Measurements from ENCODE around the gene RNF167. TPM values are rescaled to one million over a fixed set of nuclear protein-coding genes. Genes with fewer than 3 reads are reported as not detected.

The RNF167 gene
- 27.3 TPM for polyA plus RNA-seq

DNA sequence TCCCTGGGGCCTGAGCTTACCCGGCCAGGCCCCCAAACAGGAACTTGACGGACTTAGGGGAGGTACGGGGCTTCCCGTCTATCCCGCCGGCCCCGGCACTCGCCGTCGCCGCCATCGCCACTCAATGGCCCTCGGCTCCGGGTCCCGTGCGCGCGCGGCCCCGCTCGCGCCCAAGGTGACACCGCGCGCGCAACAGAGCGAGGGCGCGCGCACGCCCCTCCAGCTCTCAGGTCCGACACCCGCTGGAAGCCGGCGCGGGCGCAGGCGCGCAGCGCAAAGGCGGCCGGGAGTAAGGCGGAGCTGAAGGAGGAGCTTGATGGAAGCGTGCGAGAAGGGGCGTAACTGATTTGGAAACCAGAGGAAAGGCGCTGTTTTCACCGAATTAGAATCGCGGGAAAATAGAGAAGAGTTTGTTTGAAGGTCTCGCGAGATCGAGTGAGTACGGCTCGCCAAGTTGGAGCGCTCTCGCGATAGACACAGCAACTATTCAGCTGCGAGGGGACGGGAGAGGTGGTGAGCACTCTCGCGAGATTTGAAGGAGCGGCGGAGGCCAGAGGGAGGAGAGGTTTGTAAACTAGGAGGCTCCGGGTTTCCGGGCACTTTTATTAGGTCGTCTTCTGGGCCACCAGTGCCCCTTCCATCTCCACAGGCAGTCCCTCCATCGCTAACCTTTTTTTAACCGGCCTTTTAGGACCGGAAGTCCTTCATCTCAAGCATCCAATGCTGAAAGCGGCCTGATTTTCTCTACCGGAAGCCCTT, at the start of gene RNF167, which contains the start of gene SLC25A11:
Gene RNF167 (plus strand): TSS at position 473 of the 759 bp plus-strand sequence. CDS start 642 bp downstream, outside the sequence.
Gene SLC25A11 (minus strand): TSS at position 251 of the 759 bp plus-strand sequence. CDS start 136 bp downstream, at position 115.
- Mint-ChIP-seq H3K4me3 (peak within 1 kb of the TSS; percentile 93 to 98 (median 96)), H3K4me1 (peaks cover 27 to 50% (median 34%) of the 10 kb centered on the region in 3 donors), H3K36me3 (peaks cover 5% of the 10 kb centered on the region), H3K27ac (peak within 1 kb of the TSS; percentile 86 to 98 (median 95)), H3K27me3 (no peaks in the 10 kb centered on the region), H3K9me3 (no peaks in the 10 kb centered on the region)

GRCh38 chr17:4891411-4892410, 48.4 kb upstream of the RNF167 start:
- Mint-ChIP-seq H3K9me3 (no peaks in the 10 kb centered on the region), H3K4me3 (no peak overlapping the region), H3K27ac (no peak overlapping the region), H3K36me3 (peaks cover 6% of the 10 kb centered on the region), H3K4me1 (no peaks in the 10 kb centered on the region), H3K27me3 (no peaks in the 10 kb centered on the region)

GRCh38 chr17:4892499-4893221, 47.4 kb upstream of the RNF167 start:
- Mint-ChIP-seq H3K36me3 (peaks cover 6% of the 10 kb centered on the region), H3K9me3 (no peaks in the 10 kb centered on the region), H3K27me3 (no peaks in the 10 kb centered on the region), H3K4me1 (no peaks in the 10 kb centered on the region), H3K4me3 (no peak overlapping the region), H3K27ac (no peak overlapping the region)

DNA sequence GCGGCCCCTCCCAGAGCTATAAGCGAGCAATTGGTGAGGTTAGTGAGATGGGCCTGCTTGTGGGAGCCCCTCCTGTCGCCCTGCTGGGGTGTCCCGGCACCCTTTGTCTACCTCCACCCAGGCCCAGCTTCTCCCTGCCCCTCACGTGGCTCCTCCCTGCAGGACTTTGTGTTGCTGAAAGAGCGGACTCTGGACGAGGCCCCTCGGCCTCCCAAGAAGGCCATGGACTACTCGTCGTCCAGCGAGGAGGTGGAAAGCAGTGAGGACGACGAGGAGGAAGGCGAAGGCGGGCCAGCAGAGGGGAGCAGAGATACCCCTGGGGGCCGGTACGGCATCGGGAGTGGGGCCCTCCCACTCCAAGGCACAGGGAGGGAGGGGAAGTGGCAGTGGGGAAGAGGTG, 46.8 kb upstream of the RNF167 start:
- Mint-ChIP-seq H3K4me1 (peaks cover 0 to under 1% (median 0%) of the 10 kb centered on the region in 3 donors), H3K4me3 (no peak overlapping the region), H3K36me3 (peaks cover 6% of the 10 kb centered on the region), H3K9me3 (no peaks in the 10 kb centered on the region), H3K27me3 (no peaks in the 10 kb centered on the region), H3K27ac (no peak overlapping the region)

DNA sequence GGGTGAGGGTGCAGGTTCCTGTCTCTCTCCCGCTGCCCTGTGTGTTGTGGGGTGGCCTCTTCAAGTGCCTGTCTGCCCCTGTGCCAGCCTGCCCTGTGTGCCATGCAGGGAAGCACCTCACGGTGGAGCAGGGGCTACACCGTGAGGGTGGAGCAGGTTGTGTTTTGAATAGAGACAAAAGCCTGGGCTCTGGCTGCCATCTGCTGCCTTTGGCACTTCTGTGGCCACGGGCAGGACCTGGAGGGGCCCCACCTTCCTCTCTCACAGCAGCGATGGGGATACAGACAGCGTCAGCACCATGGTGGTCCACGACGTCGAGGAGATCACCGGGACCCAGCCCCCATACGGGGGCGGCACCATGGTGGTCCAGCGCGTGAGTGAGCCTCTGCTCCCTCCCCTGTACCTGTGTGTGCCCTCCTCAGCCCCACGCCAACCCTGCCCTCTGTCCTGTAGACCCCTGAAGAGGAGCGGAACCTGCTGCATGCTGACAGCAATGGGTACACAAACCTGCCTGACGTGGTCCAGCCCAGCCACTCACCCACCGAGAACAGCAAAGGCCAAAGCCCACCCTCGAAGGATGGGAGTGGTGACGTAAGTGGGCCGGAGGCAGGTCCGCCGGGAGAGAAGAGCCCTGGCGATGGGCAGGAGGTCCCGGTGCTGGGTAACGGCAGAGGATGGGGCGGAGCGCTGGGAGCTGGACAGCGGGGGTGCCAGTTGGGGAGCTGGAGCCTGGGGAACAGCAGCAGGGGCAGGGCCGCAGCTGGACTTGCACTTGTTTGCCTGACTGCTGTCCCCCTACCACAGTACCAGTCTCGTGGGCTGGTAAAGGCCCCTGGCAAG, 46.1 kb upstream of the RNF167 start:
- H3K9me3 Mint-ChIP-seq = no peaks in the 10 kb centered on the region
- peaks cover 0 to 5% (median 0%) of the 10 kb centered on the region in 3 donors for H3K4me1 Mint-ChIP-seq
- H3K4me3 Mint-ChIP-seq = no peak overlapping the region
- no peak overlapping the region for H3K27ac Mint-ChIP-seq
- H3K27me3 Mint-ChIP-seq = no peaks in the 10 kb centered on the region
- peaks cover 6% of the 10 kb centered on the region for H3K36me3 Mint-ChIP-seq

DNA sequence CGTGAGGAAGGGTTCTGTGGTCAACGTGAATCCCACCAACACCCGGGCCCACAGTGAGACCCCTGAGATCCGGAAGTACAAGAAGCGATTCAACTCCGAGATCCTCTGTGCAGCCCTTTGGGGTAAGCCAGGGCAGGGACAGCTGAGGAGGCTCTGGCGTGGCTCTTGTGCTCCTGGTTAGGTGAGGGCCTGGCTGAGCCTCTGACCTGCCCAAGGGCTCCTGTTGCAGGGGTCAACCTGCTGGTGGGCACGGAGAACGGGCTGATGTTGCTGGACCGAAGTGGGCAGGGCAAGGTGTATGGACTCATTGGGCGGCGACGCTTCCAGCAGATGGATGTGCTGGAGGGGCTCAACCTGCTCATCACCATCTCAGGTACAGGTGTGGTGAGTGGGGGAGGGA, 44.9 kb upstream of the RNF167 start:
- H3K4me1 Mint-ChIP-seq = peaks cover 3 to 6% (median 5%) of the 10 kb centered on the region in 3 donors
- H3K4me3 Mint-ChIP-seq = peak overlapping the region in 1 of 4 donors; percentile 53
- H3K36me3 Mint-ChIP-seq = peaks cover 3% of the 10 kb centered on the region
- H3K27me3 Mint-ChIP-seq = no peaks in the 10 kb centered on the region
- no peaks in the 10 kb centered on the region for H3K9me3 Mint-ChIP-seq
- H3K27ac Mint-ChIP-seq = no peak overlapping the region

- H3K4me1 Mint-ChIP-seq = peaks cover 5 to 7% (median 6%) of the 10 kb centered on the region in 3 donors
- H3K36me3 Mint-ChIP-seq = peaks cover 3% of the 10 kb centered on the region
- peak overlapping the region in 1 of 4 donors; percentile 53 for H3K4me3 Mint-ChIP-seq
- H3K27me3 Mint-ChIP-seq = no peaks in the 10 kb centered on the region
- no peaks in the 10 kb centered on the region for H3K9me3 Mint-ChIP-seq
- H3K27ac Mint-ChIP-seq = no peak overlapping the region
Observed at GRCh38 chr17:4895657-4896331, 44.3 kb upstream of the RNF167 start.

DNA sequence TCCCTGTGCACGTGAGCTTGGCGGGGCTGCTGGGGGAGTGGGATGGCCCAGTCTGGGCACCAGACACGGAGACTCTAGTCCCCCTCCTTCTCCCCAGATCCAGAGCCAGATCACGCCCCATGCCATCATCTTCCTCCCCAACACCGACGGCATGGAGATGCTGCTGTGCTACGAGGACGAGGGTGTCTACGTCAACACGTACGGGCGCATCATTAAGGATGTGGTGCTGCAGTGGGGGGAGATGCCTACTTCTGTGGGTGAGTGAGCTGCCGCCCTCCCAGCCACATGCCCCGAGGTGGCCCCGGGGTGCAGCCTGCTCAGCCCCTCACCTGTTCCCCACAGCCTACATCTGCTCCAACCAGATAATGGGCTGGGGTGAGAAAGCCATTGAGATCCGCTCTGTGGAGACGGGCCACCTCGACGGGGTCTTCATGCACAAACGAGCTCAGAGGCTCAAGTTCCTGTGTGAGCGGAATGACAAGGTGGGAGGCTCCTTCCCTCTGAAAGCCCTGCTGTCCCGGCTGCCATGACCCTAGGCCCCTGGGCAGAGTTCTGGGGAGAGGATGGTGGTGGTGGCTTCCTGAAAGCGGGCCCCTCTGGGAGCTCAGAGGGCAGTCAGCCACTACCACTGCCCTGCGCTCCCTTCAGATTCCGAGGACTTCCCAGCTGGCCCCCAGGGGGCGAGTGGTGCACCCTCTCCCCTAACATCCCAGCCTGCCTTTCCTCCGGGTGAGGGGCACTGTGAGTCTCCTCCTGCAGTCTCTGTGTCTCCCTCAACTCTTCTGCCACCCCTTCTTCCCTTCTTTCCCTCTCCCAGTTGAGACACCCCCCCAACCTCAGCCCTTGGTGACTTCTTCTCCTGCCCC, 43.5 kb upstream of the RNF167 start:
- Mint-ChIP-seq H3K27ac (no peak overlapping the region), H3K4me1 (peaks cover 6 to 10% (median 6%) of the 10 kb centered on the region in 3 donors), H3K9me3 (no peaks in the 10 kb centered on the region), H3K36me3 (peaks cover 3% of the 10 kb centered on the region), H3K4me3 (no peak overlapping the region), H3K27me3 (no peaks in the 10 kb centered on the region)

GRCh38 chr17:4897198-4897687, 42.8 kb upstream of the RNF167 start:
- no peaks in the 10 kb centered on the region for H3K9me3 Mint-ChIP-seq
- H3K4me3 Mint-ChIP-seq = no peak overlapping the region
- H3K4me1 Mint-ChIP-seq = peaks cover 6 to 11% (median 7%) of the 10 kb centered on the region in 3 donors
- no peaks in the 10 kb centered on the region for H3K27me3 Mint-ChIP-seq
- H3K36me3 Mint-ChIP-seq = peaks cover 3% of the 10 kb centered on the region
- H3K27ac Mint-ChIP-seq = no peak overlapping the region

DNA sequence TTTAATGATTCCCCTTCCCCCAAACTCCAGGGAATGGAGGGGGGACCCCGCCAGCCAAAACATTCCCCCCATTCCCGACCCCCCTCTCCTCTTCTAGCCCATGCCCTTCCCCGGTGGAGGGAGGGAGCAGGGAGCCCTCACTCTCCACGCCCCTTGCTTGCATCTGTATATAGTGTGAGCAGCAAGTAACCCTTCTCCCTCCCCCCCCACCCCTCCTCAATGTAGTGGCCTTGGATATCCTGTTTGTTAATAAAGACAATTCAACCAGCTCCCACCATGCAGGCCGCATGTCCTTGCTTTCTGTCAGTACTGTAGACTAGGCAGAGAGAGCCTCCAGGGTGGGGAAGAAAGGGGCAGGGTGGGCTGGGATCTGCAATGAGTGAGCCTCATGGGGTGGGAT, 42.3 kb upstream of the RNF167 start:
- H3K4me1 Mint-ChIP-seq = peaks cover 10 to 17% (median 13%) of the 10 kb centered on the region in 3 donors
- H3K4me3 Mint-ChIP-seq = peak overlapping the region in 1 of 4 donors; percentile 88
- H3K27me3 Mint-ChIP-seq = no peaks in the 10 kb centered on the region
- peak overlapping the region in 1 of 3 donors; percentile 85 for H3K27ac Mint-ChIP-seq
- no peaks in the 10 kb centered on the region for H3K9me3 Mint-ChIP-seq
- peaks cover 3% of the 10 kb centered on the region for H3K36me3 Mint-ChIP-seq

DNA sequence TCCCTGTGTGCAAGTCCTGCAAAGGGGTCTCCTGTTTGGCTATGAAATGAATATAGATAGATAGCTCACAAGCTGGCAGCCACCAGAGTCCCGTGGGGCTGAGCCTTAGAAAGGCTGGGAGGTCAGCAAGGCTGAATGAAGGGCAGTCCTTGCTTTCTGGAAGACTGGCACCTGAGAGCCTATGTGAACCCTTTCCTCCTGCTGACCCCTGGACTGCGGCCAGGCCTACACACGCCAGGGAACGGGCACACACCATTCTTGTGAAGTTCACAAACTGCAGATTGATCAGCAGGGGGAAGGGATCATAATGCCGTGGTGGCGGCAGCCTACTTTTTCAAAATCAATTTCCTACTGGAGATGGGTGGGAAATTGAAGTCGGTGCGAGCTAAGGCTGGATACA, 41.7 kb upstream of the RNF167 start:
- Mint-ChIP-seq H3K4me1 (peaks cover 14 to 19% (median 18%) of the 10 kb centered on the region in 3 donors), H3K9me3 (no peaks in the 10 kb centered on the region)

GRCh38 chr17:4898927-4899326, 41.1 kb upstream of the RNF167 start:
- Mint-ChIP-seq H3K4me3 (peak overlapping the region; percentile 87 to 98 (median 94)), H3K9me3 (no peaks in the 10 kb centered on the region), H3K27ac (peak overlapping the region in 2 of 3 donors; percentile 98 to 99), H3K27me3 (no peaks in the 10 kb centered on the region), H3K4me1 (peaks cover 17 to 22% (median 21%) of the 10 kb centered on the region in 3 donors), H3K36me3 (peaks cover 3% of the 10 kb centered on the region)

More for the DNA sequence above, 41.7 kb upstream of the RNF167 start:
- Mint-ChIP-seq H3K4me3 (peak overlapping the region; percentile 60 to 91 (median 88)), H3K36me3 (peaks cover 3% of the 10 kb centered on the region), H3K27ac (peak overlapping the region in 2 of 3 donors; percentile 85 to 86), H3K27me3 (no peaks in the 10 kb centered on the region)
